ENCODE measurements around the gene ZNF836.

Gene ZNF836

GRCh38 chr19:52187407-52187806 is 16.0 kb upstream of the ZNF836 start:
- DNase-seq, result no peak

- DNase-seq, result no peak
These were observed 5.2 kb upstream of the ZNF836 start for GRCh38 chr19:52176574-52176973.

- no peak for DNase-seq
These were observed 926 bp upstream of the ZNF836 start for GRCh38 chr19:52172347-52172746.

GRCh38 chr19:52170863-52171320 is 529 bp downstream of the ZNF836 start:
- DNase-seq, result no peak

- peak; percentile 5 for DNase-seq
These were observed 1.1 kb downstream of the ZNF836 start for GRCh38 chr19:52170304-52170703.

- no peak for DNase-seq
These were observed 15.6 kb downstream of the ZNF836 start for GRCh38 chr19:52155596-52156359.

GRCh38 chr19:52148256-52148655 is 23.2 kb downstream of the ZNF836 start:
- DNase-seq, result no peak

- DNase-seq, result no peak
These were observed 29.3 kb downstream of the ZNF836 start for GRCh38 chr19:52142001-52142595.

GRCh38 chr19:52141203-52141602 is 30.2 kb downstream of the ZNF836 start:
- no peak for DNase-seq

- DNase-seq, result no peak
These were observed 31.2 kb downstream of the ZNF836 start for GRCh38 chr19:52140032-52140710.

- peak; percentile 97 for DNase-seq
These were observed 32.0 kb downstream of the ZNF836 start, which contains the start of gene ZNF616 for GRCh38 chr19:52139252-52140031. ZNF616 (minus strand) TSS chr19:52139938; CDS start chr19:52130512, 9,426 bp downstream.

- no peak for DNase-seq
These were observed 32.5 kb downstream of the ZNF836 start for GRCh38 chr19:52138983-52139251.

- peak; percentile 64 for DNase-seq
These were observed 33.0 kb downstream of the ZNF836 start for GRCh38 chr19:52138278-52138982.

- DNase-seq, result no peak
These were observed 51.1 kb downstream of the ZNF836 start for GRCh38 chr19:52120286-52120685.

GRCh38 chr19:52115526-52116053 is 55.8 kb downstream of the ZNF836 start:
- DNase-seq, result no peak

GRCh38 chr19:52114691-52115090 is 56.7 kb downstream of the ZNF836 start:
- no peak for DNase-seq

GRCh38 chr19:52112624-52113023 is 58.8 kb downstream of the ZNF836 start:
- DNase-seq, result no peak

- no peak for DNase-seq
These were observed 60.6 kb downstream of the ZNF836 start for GRCh38 chr19:52110780-52111179.

Measured in stimulated activated CD4-positive, alpha-beta T cell treated with anti-CD3 and anti-CD28 coated beads, Interleukin-15, amount 100 ng/mL, for 24 hours (primary cell).